ENCODE results near the gene GREB1.

GREB1 gene

DNA sequence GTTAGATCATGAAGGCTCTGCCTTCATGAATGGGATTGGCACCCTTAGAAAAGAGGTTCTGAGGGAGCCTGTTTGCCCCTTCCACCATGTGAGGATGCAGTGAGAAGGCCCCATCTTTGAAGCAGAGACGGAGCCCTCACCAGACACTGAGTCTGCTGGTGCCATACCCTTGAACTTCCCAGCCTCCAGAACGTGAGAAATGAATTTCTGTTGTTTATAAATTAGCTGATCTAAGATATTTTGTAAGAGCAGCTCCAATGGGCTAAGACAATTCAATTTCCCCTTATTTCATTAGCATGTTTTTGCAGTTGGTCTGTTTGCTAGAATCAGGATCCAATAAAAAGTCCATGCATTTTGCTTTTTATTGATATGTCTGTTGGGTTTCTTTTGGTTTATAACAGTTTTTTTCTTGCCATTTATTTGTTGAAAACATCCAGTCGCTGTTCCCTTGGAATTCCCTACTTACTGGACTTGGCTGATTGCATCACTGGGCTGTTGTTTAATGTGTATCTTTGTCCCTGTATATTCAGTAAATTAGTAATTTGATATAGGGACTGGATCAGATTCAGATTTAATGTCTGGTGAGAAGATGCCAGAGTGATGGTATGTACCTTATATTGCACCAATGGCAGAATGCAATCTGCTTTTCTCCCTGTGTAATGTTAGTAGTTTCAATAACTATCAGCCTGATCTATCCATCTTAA, 24.0 kb upstream of the GREB1 start:
- DNase-seq (ENCODE audit: extremely low spot score, insufficient read length, low read depth) = no peak
- FAIRE-seq = no peak

DNA sequence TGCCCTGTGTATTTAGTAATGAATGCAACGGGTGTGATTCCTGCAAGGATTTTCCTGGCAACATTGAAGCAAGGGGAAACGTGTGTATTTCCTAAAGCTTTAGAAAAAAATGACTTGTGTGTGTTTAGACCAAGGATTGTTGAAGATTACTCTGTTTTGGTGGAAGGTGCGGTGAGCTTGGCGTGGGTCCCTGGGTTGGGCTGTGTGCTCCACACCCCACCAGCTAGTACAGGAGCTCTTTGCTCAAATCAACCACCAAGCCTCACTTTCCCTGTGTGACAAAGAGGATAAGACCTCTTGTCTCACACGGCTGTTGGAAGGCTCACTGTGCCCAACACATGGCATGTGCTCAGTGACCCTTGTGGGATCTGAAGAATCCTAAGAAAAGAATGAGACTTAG, 21.4 kb upstream of the GREB1 start:
- no peak for FAIRE-seq

DNA sequence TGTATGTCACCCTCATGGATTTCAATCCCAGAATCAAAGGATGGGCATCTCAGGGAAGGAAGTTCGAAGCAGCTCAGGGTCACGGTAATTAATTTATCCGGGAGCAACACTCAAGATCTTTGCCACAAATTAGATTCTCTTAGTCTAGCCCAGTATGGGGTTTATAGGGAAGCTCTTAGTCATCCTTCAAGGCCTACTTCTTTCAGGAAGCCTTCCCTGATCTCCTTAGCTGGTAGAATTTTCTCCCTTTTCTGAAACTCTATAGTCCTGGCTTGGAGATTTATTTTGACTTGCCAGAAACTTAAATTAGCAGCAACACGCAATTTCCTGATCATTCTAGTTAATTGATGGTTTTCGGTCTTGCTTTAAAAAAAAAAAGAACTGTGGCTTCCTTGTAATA, 20.5 kb upstream of the GREB1 start:
- DNase-seq (ENCODE audit: extremely low spot score, insufficient read length, low read depth) = no peak
- no peak for FAIRE-seq

More for the DNA sequence above, 21.4 kb upstream of the GREB1 start:
- no peak for DNase-seq (ENCODE audit: extremely low spot score, insufficient read length, low read depth)

DNA sequence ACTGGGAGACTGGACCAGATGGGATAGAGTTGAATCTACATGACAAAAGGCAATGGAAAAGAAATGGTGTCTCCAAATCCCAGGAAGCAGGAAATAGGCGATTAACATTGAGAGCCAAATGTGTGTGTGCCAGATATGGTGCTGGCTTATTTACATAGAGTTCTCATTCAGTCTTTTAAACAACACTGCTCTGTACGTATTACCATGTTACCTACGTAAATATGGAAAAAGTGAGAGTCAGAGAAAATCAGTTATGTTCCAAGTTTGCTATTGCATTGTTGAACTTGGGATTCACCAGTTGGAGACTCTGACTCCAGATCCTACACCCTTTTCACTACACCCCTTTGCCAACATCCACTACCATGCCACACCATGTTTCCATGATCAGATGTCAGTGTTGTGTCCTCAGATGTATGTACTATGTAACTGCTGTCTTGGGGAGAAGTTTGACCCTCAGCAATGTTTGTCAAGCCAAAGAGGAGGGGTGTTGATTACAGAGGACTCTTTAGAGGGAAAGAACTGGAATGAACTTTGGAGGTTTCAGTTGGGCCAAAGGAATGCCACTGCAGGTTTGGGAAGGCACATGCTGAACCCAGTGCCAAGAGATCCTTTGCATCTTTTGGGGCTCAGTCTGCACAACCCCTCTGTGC, 19.6 kb upstream of the GREB1 start:
- FAIRE-seq = no peak
- no peak for DNase-seq (ENCODE audit: extremely low spot score, insufficient read length, low read depth)

DNA sequence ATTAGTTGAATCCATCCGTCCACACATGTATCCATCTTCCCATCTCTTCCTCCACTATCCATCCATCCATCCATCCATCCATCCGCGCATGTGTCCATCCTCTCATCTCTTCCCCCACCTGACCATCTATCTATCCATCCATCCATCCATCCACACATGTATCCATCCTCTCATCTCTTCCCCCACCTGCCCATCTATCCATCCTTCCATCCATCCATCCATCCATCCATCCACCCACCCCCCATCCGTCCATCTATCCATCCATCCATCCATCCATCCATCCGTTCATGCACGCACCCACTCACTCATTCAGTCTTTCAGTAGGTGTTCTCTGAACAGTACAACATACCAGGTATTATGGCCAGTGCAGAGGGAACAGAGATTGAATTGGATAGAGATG, 18.9 kb upstream of the GREB1 start:
- FAIRE-seq (no peak), DNase-seq (ENCODE audit: extremely low spot score, insufficient read length, low read depth) (no peak)

DNA sequence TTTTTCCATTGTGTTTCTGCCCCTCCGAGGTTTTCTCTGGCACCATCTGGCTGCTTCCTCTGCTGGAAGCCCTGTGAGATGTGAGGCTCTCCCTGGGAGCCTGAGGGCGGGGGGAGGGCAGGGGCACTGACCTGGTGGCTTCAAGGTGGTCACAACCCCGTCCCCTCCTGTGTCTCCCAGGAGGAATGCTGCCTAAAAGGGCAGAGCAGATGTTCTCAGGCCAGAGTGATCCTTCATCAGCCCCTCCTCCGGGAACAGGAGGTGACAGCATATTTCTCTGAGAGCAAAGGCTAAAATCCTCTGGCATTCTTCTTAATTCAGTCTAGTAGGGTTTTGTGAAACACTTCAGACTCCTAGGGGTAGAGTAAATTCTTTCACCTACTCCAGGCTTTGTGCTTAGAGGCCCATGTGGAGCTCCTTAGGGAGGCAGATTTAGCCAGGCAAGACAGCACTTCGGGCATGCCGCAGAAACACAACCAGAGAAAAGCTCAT, 18.3 kb upstream of the GREB1 start:
- DNase-seq (ENCODE audit: extremely low spot score, insufficient read length, low read depth) = no peak

DNA sequence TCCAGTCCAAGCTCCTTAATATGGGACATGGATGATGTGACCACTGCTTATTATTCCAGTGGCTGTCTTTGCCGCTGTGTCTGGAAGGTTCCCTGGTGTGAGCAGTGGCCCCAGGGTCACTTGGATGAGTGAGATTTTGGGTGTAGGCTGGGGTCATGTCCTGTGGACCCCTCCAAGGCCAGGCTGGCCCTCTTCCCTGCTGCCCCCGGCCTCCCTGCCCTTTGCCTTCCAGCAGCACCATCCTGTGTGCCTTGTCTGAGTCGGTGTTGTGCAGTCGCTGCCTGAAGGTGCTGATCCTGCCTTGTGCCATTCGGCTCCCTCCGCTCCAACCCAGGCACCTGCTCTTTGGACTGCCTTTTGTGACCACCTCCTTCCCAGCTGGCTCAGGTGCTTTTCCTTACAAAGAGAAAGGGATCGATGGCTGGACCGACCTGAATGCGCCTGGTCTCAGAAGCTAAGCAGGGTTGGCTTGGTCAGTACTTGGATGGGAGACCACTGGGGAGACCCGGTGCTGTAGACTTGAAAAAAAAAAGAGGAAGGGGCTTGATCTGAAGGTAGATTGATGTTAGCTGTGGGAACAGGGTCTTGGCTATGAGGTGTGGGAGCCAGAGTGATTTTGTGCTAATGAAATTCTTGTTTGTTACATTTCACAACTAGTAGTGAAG, 16.7 kb upstream of the GREB1 start:
- FAIRE-seq (no peak), DNase-seq (ENCODE audit: extremely low spot score, insufficient read length, low read depth) (no peak)

More for the DNA sequence above, 18.3 kb upstream of the GREB1 start:
- FAIRE-seq = no peak

DNA sequence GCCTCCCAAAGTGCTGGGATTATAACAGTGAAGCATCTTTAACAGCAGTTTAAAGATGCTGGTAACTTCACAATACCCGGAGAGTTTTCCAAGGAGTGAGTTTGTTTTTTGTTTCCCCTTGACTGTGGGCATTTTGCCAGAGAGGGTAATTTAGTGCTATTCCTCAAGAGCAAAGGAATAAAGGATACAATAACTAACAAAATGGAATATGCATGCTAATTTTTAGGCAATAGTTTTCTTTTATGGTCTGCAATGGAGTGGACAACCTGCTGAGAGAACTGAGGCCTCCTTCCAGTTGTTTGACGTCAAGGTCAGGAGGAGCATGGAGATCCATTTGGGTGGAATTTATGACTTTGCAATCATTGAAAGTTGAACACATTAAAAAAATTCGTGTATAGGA, 15.9 kb upstream of the GREB1 start:
- FAIRE-seq (no peak), DNase-seq (ENCODE audit: extremely low spot score, insufficient read length, low read depth) (no peak)

DNA sequence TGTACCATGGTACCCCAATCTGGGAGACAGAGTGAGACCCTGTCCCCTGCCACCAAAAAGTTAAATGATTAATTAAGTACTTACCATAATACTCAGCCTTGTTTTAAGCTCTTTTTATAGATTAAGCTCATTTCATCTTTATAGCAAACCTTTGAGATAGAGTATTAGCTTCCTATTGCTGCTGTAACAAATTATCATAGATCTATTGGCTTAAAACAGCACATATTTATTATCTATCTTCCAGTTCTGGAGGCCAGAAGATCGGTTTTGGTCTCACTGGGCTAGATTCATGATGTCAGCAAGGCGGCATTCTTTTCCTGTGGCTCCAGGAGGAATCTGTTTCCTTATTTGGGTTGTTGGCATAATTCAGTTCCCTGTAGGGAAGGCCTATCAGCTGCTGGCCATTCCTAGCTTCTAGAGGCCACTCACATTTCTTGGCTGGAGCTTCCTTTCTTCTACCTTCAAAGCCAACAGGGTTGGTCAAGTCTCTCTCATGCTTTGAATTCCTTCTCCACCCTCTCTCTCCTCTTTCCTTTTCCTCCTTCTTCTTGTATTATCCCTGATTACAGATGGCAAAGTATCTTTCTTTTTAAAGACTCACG, 13.7 kb upstream of the GREB1 start:
- FAIRE-seq (no peak), DNase-seq (ENCODE audit: extremely low spot score, insufficient read length, low read depth) (no peak)

DNA sequence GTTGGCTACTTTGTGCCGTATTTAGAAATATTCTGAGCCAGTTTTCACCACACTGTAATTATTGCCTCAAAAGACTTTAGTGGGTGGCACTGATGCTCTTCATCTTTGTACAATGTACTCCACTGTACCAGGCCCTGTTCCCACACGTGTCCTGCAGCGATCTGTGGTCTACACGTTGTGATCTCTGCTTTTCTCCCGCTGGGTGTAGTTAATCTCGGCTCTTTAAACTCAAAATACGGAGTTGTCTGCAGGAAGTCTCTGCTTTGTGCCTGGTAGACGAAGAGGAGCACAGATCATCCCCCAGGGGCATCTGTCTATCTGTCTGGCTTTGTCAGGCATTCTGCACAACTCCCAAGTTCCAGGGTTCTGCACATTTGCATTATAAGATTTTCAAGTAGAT, 12.1 kb upstream of the GREB1 start:
- FAIRE-seq (no peak), DNase-seq (ENCODE audit: extremely low spot score, insufficient read length, low read depth) (no peak)

DNA sequence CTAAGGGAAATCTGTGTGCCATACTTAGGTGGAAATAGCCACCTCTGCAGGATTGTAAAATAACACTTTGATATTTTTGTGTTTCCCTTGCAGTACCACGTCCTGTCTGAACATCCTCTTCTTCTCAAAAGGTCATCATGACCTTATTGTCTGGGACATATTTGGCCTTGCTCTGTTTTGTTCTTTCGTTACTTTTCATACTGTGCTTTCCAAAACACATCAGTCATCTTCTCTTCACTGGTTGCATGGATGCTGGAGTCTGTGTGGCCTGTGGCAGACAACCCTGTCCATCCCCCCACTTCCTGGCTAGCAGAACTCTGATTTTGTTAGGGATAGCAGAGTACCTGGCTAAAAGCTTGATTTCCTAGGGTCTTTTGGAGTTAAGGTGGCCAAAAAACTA, 9.4 kb upstream of the GREB1 start:
- DNase-seq (ENCODE audit: extremely low spot score, insufficient read length, low read depth) (no peak), FAIRE-seq (no peak)

DNA sequence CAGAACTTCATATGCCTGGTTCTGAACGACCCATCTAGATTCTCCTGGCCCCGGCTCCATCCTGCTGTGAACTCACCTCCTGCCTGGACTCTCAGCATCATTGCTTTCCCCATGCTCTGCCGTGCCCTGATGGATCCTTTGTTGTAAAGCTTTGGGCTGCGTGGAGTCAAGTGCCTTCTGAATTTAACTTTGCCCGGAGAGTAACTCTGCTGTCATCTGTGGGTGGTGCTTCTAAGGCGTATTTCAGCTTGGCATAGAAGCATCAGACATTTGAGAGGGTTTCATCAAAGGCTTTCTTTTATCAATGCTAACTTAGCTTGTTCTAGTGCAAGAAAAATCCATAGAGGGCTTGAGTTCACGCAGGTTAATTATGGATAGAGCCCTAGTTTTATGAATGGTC, 8.1 kb upstream of the GREB1 start:
- DNase-seq (ENCODE audit: extremely low spot score, insufficient read length, low read depth) (no peak), FAIRE-seq (no peak)

DNA sequence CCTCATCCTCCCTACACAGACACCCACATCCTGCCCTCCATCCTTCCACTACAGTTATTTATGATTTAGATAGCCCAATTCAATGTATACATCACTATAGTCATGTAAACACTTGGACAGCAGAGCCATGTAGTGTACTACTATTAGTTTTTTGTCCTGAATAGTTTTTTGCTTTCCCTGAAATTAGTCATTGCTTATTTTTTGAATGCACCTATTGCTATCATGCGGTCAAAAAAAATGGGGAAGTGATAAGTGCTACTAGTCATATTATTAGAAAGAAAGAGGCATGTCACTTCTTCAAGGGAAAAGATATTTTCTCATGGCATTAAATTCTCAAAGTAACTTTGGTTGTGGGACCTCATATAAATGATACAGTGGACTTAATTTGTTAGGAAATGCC, 6.8 kb upstream of the GREB1 start:
- FAIRE-seq = no peak
- DNase-seq (ENCODE audit: extremely low spot score, insufficient read length, low read depth) = no peak

DNA sequence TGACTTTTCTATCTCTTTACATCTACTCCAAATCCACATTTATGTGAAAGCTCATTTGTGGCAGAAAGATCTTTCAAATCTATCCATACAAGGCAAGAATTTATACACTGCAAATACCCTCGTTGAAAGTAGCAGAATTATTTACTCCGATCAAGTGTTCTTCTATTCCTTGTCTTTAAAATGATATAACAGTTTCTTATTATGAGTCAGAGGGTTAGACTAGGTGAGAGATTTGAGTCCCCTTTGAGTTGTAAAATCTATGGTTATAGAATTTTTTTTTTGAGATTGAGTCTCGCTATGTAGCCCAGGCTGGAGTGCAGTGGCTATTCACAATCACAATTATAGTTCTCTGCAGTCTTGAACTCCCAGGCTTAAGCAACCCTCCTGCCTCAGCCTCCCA, 5.6 kb upstream of the GREB1 start:
- FAIRE-seq (no peak), DNase-seq (ENCODE audit: extremely low spot score, insufficient read length, low read depth) (no peak)

DNA sequence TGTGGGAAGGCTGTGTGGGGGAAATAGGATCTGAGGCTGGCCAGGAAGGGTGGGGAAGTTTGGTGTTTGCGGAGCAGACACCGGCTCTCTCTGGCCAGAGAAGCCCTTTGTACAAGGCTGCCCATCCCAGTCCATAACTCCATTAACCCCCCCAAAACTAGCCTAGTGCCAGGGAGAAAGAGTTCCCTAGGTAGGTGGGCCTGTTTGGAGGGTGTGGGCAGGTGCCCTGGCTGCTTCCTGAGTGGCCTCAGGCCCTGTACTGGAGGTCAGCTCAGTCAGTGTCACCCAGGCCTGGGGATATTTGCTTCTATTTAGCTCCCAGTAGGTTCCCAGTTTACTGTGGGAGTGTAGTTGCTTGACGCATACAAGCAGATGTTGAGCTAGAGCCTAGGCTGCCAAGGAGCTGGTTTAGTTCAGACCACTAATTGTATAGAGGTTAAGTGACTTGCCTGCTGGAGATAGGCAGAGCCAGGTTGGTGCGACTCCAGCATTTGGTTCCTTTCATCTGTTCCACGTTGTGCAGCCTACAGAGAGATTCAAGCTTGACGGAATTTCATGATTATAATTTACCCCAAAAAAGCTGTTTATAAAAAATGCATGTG, 2.9 kb upstream of the GREB1 start:
- DNase-seq (ENCODE audit: extremely low spot score, insufficient read length, low read depth) (no peak), FAIRE-seq (no peak)

DNA sequence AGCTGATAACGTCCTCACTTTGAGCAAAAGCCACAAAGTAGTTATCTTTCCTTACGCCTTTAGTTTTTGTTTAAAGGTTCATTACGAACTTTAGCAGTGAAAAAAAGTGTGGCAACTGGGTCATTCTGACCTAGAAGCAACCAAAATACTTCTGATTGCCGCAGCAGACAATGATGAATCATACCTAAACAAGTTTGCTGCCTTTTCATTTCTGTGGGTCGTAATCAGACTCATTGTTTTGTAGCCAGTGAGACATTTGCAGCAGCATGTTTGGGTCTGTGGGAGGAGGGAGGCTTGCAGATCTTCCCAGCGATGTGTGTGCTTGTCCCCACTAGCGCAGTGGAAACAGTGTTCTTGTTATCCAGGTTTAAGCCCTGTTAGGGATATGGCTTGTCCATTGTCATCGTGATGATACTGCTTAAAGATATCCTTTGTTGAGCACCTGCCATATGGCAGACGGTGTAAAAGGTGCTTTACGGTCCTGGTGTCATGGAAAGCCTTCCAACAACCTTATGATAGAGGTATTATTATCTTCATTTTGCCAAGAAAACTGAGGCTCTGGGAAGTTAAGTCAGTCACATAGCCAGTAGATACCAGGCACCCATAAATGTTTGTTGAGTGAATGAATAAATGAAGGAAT, 1.3 kb upstream of the GREB1 start:
- FAIRE-seq (no peak), DNase-seq (ENCODE audit: extremely low spot score, insufficient read length, low read depth) (no peak)

DNA sequence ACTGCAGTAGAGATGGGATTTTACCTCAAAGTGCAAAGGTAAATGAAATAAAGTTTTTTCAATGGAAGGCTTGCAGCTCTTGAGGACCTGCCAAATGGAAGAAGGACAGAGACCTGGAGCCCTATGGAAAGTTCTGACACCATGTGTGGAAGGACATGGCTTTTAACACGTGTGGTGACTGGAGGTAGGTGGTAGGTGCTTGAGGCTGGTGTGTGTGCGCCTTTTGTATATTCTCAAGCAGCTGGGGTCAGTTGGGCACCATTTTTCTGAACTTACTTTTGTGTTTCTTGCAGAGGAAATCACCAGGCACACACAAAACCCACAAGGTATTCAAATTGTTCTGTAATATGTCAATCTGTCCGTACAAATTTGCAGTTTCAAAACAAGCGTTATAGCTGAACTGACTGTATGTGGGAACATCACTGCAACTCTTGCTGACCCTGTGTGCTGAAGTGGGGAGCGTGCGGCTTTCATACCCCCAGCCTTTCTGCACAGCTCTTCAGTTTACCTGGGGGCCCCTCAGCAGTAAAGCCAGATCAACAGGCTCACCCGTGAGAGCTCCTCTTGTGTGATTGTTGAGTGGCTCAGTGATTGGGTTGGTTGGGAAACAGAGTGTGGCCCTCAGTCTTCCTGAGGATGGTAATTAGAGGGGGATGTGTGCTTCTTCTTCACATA, 363 bp downstream of the GREB1 start:
- no peak for DNase-seq (ENCODE audit: extremely low spot score, insufficient read length, low read depth)
- no peak for FAIRE-seq

DNA sequence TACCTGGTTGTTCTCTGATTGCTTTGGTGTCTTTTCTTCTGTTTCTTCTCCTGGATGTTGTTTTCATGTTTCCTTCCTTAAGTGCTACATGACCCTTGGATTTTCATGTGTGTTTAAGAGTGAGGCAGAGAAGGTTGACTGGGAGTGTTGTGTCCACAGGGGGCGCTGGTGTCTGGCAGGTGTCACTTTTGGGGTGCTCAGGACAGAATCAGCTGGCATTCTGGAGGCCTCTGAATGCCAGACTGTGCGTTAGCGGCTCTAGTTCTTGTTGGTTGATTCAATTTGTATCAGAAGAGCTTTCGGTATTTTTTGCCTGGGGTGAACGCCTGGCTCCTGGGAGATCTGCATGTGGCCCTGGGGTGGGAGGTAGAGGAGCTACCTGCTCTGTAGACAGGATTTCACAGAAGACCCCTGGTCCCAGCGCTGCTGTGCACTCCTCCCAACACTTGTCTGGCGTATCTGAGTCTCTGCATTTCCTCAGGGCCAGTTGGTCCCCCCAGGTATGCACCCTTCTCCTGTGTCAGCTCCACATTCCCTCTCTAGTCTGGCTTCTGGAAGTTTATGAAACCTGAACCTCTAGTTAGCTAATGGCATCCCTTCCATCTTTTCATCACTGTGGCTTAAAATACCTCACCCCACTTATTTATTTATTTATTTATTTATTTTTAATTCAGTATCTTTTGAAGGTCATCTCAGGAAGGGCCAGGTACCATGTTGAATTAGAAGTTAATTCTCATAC, 1.1 kb downstream of the GREB1 start:
- no peak for DNase-seq (ENCODE audit: extremely low spot score, insufficient read length, low read depth)
- FAIRE-seq = no peak

DNA sequence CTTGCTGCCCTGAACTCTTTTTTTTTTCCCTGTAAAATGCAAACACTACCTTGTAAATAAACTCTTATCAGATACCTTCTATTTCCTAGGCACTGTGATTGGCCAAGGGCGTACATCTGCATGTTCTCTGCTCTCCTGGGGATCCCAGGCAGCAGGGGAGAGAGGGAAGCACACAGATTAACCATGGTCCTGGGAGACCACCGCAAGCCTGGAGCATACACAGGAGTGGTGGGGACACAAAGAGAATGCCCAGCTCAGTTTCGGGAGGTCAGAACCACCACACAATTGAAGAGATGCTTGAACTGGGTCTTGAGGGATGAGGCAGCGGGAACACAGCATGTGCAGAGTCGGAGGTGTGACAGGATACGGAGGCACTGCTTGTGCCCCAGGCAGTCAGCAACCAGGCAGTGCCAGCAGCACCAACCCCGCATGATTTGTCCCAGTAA, 2.1 kb downstream of the GREB1 start:
- DNase-seq (ENCODE audit: extremely low spot score, insufficient read length, low read depth) (no peak), FAIRE-seq (no peak)

Measured in GM18507 (cell line).